HEK293 (cell line): ENCODE measurements around the gene PRXL2C.
"Not testable (repeated sequence)": the region's sequence is repeated elsewhere in the genome, so short reads cannot be mapped to it uniquely, and the experiment has no call there.

Experiments used
- CTCF ChIP-seq: fragments of 450-650 bp; formaldehyde crosslinking; IDR thresholded peaks from 2 replicates; pipeline ENCODE4 v1.5.1; 2016; ENCODE audit warnings: missing biosample characterization, missing genetic modification characterization
- REST ChIP-seq: fragments of 450-650 bp; formaldehyde crosslinking; IDR thresholded peaks from 2 replicates; pipeline ENCODE4 v1.5.1; 2016; ENCODE audit warnings: missing biosample characterization, missing genetic modification characterization
- ZNF184 ChIP-seq: fragments of 450-650 bp; IDR thresholded peaks from 2 replicates; pipeline ENCODE4 v1.5.1; 2018; ENCODE audit warnings: missing biosample characterization, mild to moderate bottlenecking, missing genetic modification characterization
- ZNF561 ChIP-seq: fragments of 450-650 bp; IDR thresholded peaks from 2 replicates; pipeline ENCODE4 v1.5.1; 2018; ENCODE audit warnings: missing biosample characterization, missing genetic modification characterization, borderline replicate concordance
- ZSCAN18 ChIP-seq: fragments of 450-650 bp; formaldehyde crosslinking; IDR thresholded peaks from 2 replicates; pipeline ENCODE4 v1.5.1; 2016; ENCODE audit warnings: missing biosample characterization, missing genetic modification characterization

GRCh38 chr9:96673786-96674185 lies 18.7 kb upstream of the PRXL2C start:
- not testable (repeated sequence) for TF ChIP-seq ZSCAN18 (tag by site-specific recombination); ZNF184 (tag by site-specific recombination); CTCF (tag by site-specific recombination); REST; ZNF561 (tag by site-specific recombination)
